Measurements from ENCODE around the gene EML6. TPM values are rescaled to one million over a fixed set of nuclear protein-coding genes. Genes with fewer than 3 reads are reported as not detected.

EML6 gene
- total RNA-seq, 1 donor from 2014 or later = 1.6 TPM

- ATAC-seq (peak; percentile 51), DNase-seq (ENCODE audit: low spot score) (no peak)
Observed at GRCh38 chr2:54704688-54705605, 18.5 kb upstream of the EML6 start.

- no peak for DNase-seq (ENCODE audit: low spot score)
- no peak for ATAC-seq
Observed at GRCh38 chr2:54706622-54707021, 16.8 kb upstream of the EML6 start.

- peak; percentile 69 for DNase-seq (ENCODE audit: low spot score)
- ATAC-seq = peak; percentile 87
Observed at GRCh38 chr2:54708584-54709335, 14.7 kb upstream of the EML6 start.

- peak; percentile 78 for DNase-seq (ENCODE audit: low spot score)
- peak; percentile 83 for ATAC-seq
Observed at GRCh38 chr2:54709336-54709809, 14.1 kb upstream of the EML6 start.

- no peak for DNase-seq (ENCODE audit: low spot score)
- ATAC-seq = no peak
Observed at GRCh38 chr2:54710216-54710615, 13.2 kb upstream of the EML6 start.

- ATAC-seq (no peak), DNase-seq (ENCODE audit: low spot score) (no peak)
Observed at GRCh38 chr2:54712516-54712915, 10.9 kb upstream of the EML6 start.

- ATAC-seq = no peak
- DNase-seq (ENCODE audit: low spot score) = no peak
Observed at GRCh38 chr2:54714996-54715395, 8.5 kb upstream of the EML6 start.

GRCh38 chr2:54716375-54716774 lies 7.1 kb upstream of the EML6 start:
- no peak for DNase-seq (ENCODE audit: low spot score)
- no peak for ATAC-seq

- ATAC-seq (no peak), DNase-seq (ENCODE audit: low spot score) (no peak)
Observed at GRCh38 chr2:54720563-54720962, 2.9 kb upstream of the EML6 start.

- ATAC-seq (no peak), DNase-seq (ENCODE audit: low spot score) (no peak)
Observed at GRCh38 chr2:54722641-54723040, 821 bp upstream of the EML6 start.

GRCh38 chr2:54723996-54724559 lies 616 bp downstream of the EML6 start:
- peak; percentile 7 for ATAC-seq
- no peak for DNase-seq (ENCODE audit: low spot score)

- DNase-seq (ENCODE audit: low spot score) (peak; percentile 48), ATAC-seq (no peak)
Observed at GRCh38 chr2:54724560-54725342, 1.3 kb downstream of the EML6 start.

- ATAC-seq = no peak
- no peak for DNase-seq (ENCODE audit: low spot score)
Observed at GRCh38 chr2:54725343-54726099, 2.1 kb downstream of the EML6 start.

GRCh38 chr2:54726431-54726830 lies 3.0 kb downstream of the EML6 start:
- no peak for ATAC-seq
- no peak for DNase-seq (ENCODE audit: low spot score)

GRCh38 chr2:54726940-54727339 lies 3.5 kb downstream of the EML6 start:
- no peak for DNase-seq (ENCODE audit: low spot score)
- no peak for ATAC-seq

GRCh38 chr2:54728669-54729120 lies 5.2 kb downstream of the EML6 start:
- DNase-seq (ENCODE audit: low spot score) (no peak), ATAC-seq (no peak)

GRCh38 chr2:54735636-54736035 lies 12.2 kb downstream of the EML6 start:
- DNase-seq (ENCODE audit: low spot score) = no peak
- no peak for ATAC-seq

GRCh38 chr2:54738281-54738680 lies 14.8 kb downstream of the EML6 start:
- ATAC-seq (no peak), DNase-seq (ENCODE audit: low spot score) (no peak)

GRCh38 chr2:54740333-54740732 lies 16.9 kb downstream of the EML6 start:
- ATAC-seq (no peak), DNase-seq (ENCODE audit: low spot score) (no peak)

GRCh38 chr2:54741250-54741649 lies 17.8 kb downstream of the EML6 start:
- no peak for ATAC-seq
- DNase-seq (ENCODE audit: low spot score) = no peak
